Measurements from ENCODE around the gene MRPL3.
"Not testable (repeated sequence)": the region's sequence is repeated elsewhere in the genome, so short reads cannot be mapped to it uniquely, and the experiment has no call there.

GRCh38 chr3:131486545-131486944, 16.2 kb downstream of the MRPL3 start:
- not testable (repeated sequence) for TF ChIP-seq POLR2AphosphoS5 (IDR thresholded peaks at IDR 0.05; ENCODE audit: low read depth); EZH2 (IDR thresholded peaks at IDR 0.05; ENCODE audit: low read depth, unreplicated experiment); ZNF331 (CRISPR knock-in tag; IDR thresholded peaks at IDR 0.05; ENCODE audit: low read depth); CTCF (conservative IDR thresholded peaks at IDR 0.05; ENCODE audit: low read depth in 2 of 2); REST (IDR thresholded peaks at IDR 0.05; ENCODE audit: unreplicated experiment); EZH2phosphoT487 (IDR thresholded peaks at IDR 0.05; ENCODE audit: unreplicated experiment); NANOG (IDR thresholded peaks at IDR 0.05; ENCODE audit: borderline replicate concordance); CREB1 (CRISPR knock-in tag; IDR thresholded peaks at IDR 0.05; ENCODE audit: low read depth); STAT1 (IDR thresholded peaks at IDR 0.05; ENCODE audit: unreplicated experiment); JUNB (IDR thresholded peaks at IDR 0.05; ENCODE audit: unreplicated experiment)
